ENCODE data around the gene ATG7. TPM values are rescaled to one million over a fixed set of nuclear protein-coding genes. Genes with fewer than 3 reads are reported as not detected.

Gene ATG7
- total RNA-seq, 1 experiment from 2014 or later = 36.0 TPM

GRCh38 chr3:11244121-11244677, 28.0 kb upstream of the ATG7 start:
- no peak for TF ChIP-seq CTCF (IDR thresholded peaks at IDR 0.05)
- no peak for TF ChIP-seq TCF7L2 (IDR thresholded peaks at IDR 0.05; ENCODE audit: low read depth, low read length)
- TF ChIP-seq REST (IDR thresholded peaks at IDR 0.05; ENCODE audit: insufficient read depth in 1 of 2, low read depth in 2 of 2, low read length in 1 of 2) = no peak
- no peak for TF ChIP-seq POLR2AphosphoS5 (IDR thresholded peaks at IDR 0.05; ENCODE audit: low read depth, low read length)
- TF ChIP-seq SIN3A (IDR thresholded peaks at IDR 0.05; ENCODE audit: borderline replicate concordance, insufficient read depth, low read depth, low read length) = no peak
- H3K27ac ChIP-seq (ENCODE audit: low read length) = no peak overlapping the region
- DNase-seq (ENCODE audit: low read depth, low spot score) = no peak
- H3K4me3 ChIP-seq (ENCODE audit: low read depth in 2 of 2, low read length in 2 of 2) = no peak overlapping the region
- no peak for ATAC-seq
- H3K27me3 ChIP-seq (ENCODE audit: control insufficient read depth, insufficient read depth, low read length) = no peaks in the 10 kb centered on the region
- POLR2A ChIA-PET = interaction anchor here (0.5 kb wide), 1 partner anchor 68 kb away, joined by 4 read pairs; no protein-coding TSS in a partner anchor
- no peaks in the 10 kb centered on the region for H3K9me3 ChIP-seq (ENCODE audit: control insufficient read depth, insufficient read depth, low read depth, low read length)
- CTCF ChIA-PET = no interaction called here
- in situ Hi-C loops (cut with HindIII; ENCODE audit: low pct_unique_long_range_greater_than_20kb, low sequenced_read_pairs) (no loop called here), intact Hi-C loops (cut with micrococcal nuclease; ENCODE audit: unreplicated experiment) (no loop called here)
- no peaks in the 10 kb centered on the region for H3K36me3 ChIP-seq (ENCODE audit: control insufficient read depth, insufficient read depth, low read length)
- no TSS peak for BruUV-seq (replicated peaks)
- H3K4me1 ChIP-seq (ENCODE audit: control insufficient read depth, insufficient read depth, low read length) = peaks cover 4% of the 10 kb centered on the region; the same call in 1 of the 2 replicates

- H3K4me1 ChIP-seq (ENCODE audit: control insufficient read depth, insufficient read depth, low read length) = peaks cover 4% of the 10 kb centered on the region; the same call in 1 of the 2 replicates
- no peak overlapping the region for H3K27ac ChIP-seq (ENCODE audit: low read length)
- H3K36me3 ChIP-seq (ENCODE audit: control insufficient read depth, insufficient read depth, low read length) = no peaks in the 10 kb centered on the region
- ATAC-seq (no peak), DNase-seq (ENCODE audit: low read depth, low spot score) (no peak)
- ChIA-PET CTCF (no interaction called here), POLR2A (no interaction called here)
- H3K9me3 ChIP-seq (ENCODE audit: control insufficient read depth, insufficient read depth, low read depth, low read length) = no peaks in the 10 kb centered on the region
- TF ChIP-seq SIN3A (IDR thresholded peaks at IDR 0.05; ENCODE audit: borderline replicate concordance, insufficient read depth, low read depth, low read length) (no peak), POLR2AphosphoS5 (IDR thresholded peaks at IDR 0.05; ENCODE audit: low read depth, low read length) (no peak), REST (IDR thresholded peaks at IDR 0.05; ENCODE audit: insufficient read depth in 1 of 2, low read depth in 2 of 2, low read length in 1 of 2) (no peak)
- H3K27me3 ChIP-seq (ENCODE audit: control insufficient read depth, insufficient read depth, low read length) = no peaks in the 10 kb centered on the region
- intact Hi-C loops (cut with micrococcal nuclease; ENCODE audit: unreplicated experiment) (no loop called here), in situ Hi-C loops (cut with HindIII; ENCODE audit: low pct_unique_long_range_greater_than_20kb, low sequenced_read_pairs) (no loop called here)
- no peak overlapping the region for H3K4me3 ChIP-seq (ENCODE audit: low read depth in 2 of 2, low read length in 2 of 2)
- BruUV-seq (replicated peaks) = no TSS peak
These were observed 26.9 kb upstream of the ATG7 start for GRCh38 chr3:11245276-11245675.
